GM19438 (cell line): Measurements from ENCODE around the gene APLP1.
"Not testable (repeated sequence)": the region's sequence is repeated elsewhere in the genome, so short reads cannot be mapped to it uniquely, and the experiment has no call there.

Source experiments
- ATAC-seq: cut with Tn5 transposase; IDR thresholded peaks from one replicate; pipeline ENCODE4 v1.9.1; 2021; ENCODE audit warnings: low read depth; ENCODE audit not compliant: unreplicated experiment

Gene APLP1

GRCh38 chr19:35879770-35880317 is 11.5 kb downstream of the APLP1 start:
- no peak for ATAC-seq

- no peak for ATAC-seq
Observed at GRCh38 chr19:35882114-35882832, 13.9 kb downstream of the APLP1 start.

- ATAC-seq: no peak
Observed at GRCh38 chr19:35883882-35884281, 15.5 kb downstream of the APLP1 start.

- no peak for ATAC-seq
Observed at GRCh38 chr19:35885225-35885738, 16.9 kb downstream of the APLP1 start.

- no peak for ATAC-seq
Observed at GRCh38 chr19:35885904-35886303, 17.5 kb downstream of the APLP1 start.

GRCh38 chr19:35887197-35887596 is 18.8 kb downstream of the APLP1 start:
- ATAC-seq: no peak

GRCh38 chr19:35888398-35888797 is 20.0 kb downstream of the APLP1 start:
- no peak for ATAC-seq

- no peak for ATAC-seq
Observed at GRCh38 chr19:35889370-35890112, 21.2 kb downstream of the APLP1 start.

- ATAC-seq: no peak
Observed at GRCh38 chr19:35890113-35890650, 21.8 kb downstream of the APLP1 start.

- not testable (repeated sequence) for ATAC-seq
Observed at GRCh38 chr19:35891819-35892218, 23.4 kb downstream of the APLP1 start.

- no peak for ATAC-seq
Observed at GRCh38 chr19:35894342-35894741, 26.0 kb downstream of the APLP1 start.

GRCh38 chr19:35895911-35896642 is 27.7 kb downstream of the APLP1 start:
- ATAC-seq: no peak

GRCh38 chr19:35896643-35897040 is 28.3 kb downstream of the APLP1 start:
- ATAC-seq: no peak

- ATAC-seq: no peak
Observed at GRCh38 chr19:35897706-35898451, 29.5 kb downstream of the APLP1 start.

GRCh38 chr19:35898499-35898809 is 30.1 kb downstream of the APLP1 start:
- no peak for ATAC-seq

GRCh38 chr19:35899547-35900214 is 31.3 kb downstream of the APLP1 start:
- ATAC-seq: peak; percentile 44

- ATAC-seq: no peak
Observed at GRCh38 chr19:35901055-35901644, 32.8 kb downstream of the APLP1 start.

- no peak for ATAC-seq
Observed at GRCh38 chr19:35901854-35902661, 33.7 kb downstream of the APLP1 start, which contains the start of gene HCST. Gene HCST (plus strand): TSS chr19:35902529. CDS start chr19:35902594, 65 bp downstream.
